GM12892 (cell line): Measurements from ENCODE around the gene ADSS2.

Experiments
- POLR2A ChIP-seq: IDR thresholded peaks from 2 replicates; pipeline ENCODE4 v1.6.1; 2011; ENCODE audit warnings: low read depth, low read length, control low read depth
- POLR2AphosphoS5 ChIP-seq: IDR thresholded peaks from 2 replicates; pipeline ENCODE4 v1.6.1; 2011; ENCODE audit warnings: low read depth, low read length, control low read depth

GRCh38 chr1:244388961-244389360, 62.7 kb downstream of the ADSS2 start:
- TF ChIP-seq POLR2A, result no peak
- TF ChIP-seq POLR2AphosphoS5, result no peak
